Adrenal gland (tissue), 12 donors: ENCODE data around the gene RGS9BP. TPM values are rescaled to one million over a fixed set of nuclear protein-coding genes. Genes with fewer than 3 reads are reported as not detected.
A peak's percentile ranks its signal among the peaks of the same experiment; 100 is the strongest.

Experiments used
- DNase-seq, 7 donors: peaks; one replicate each; pipeline ENCODE4 v3.0.0-alpha.2; 2019 to 2020
- H3K27ac ChIP-seq, 5 donors: fragments of 200-600 bp; sonication (generic) in 4 of 5; 1 replicate in 3 of 5; 2 replicates in 2 of 5; pipeline versions ENCODE4 v1.5.1 to v1.8.0; 2016 to 2020; ENCODE audit warnings: mild to moderate bottlenecking in 1 of 5
- H3K27me3 ChIP-seq: fragments of 200-600 bp; 2 replicates; pipeline ENCODE4 v1.8.0; 2021
- H3K36me3 ChIP-seq, 2 donors: fragments of 200-600 bp; replicated peaks in 1 of 2; 1 replicate in 1 of 2; 2 replicates in 1 of 2; pipeline versions ENCODE4 v1.5.1 to v1.8.0; 2018 to 2022
- H3K4me1 ChIP-seq, 2 donors: fragments of 200-600 bp; replicated peaks in 1 of 2; 1 replicate in 1 of 2; 2 replicates in 1 of 2; pipeline versions ENCODE4 v1.5.1 to v1.8.0; 2018 to 2021
- H3K4me3 ChIP-seq, 4 donors: fragments of 200-600 bp; sonication (generic) in 3 of 4; one replicate each; pipeline ENCODE4 v1.5.1; 2016 to 2018
- H3K9me3 ChIP-seq, 3 donors: fragments of 200-600 bp; sonication (generic) in 1 of 3; replicated peaks in 1 of 3; 1 replicate in 2 of 3; 2 replicates in 1 of 3; pipeline versions ENCODE4 v1.5.1 to v1.8.0; 2016 to 2021
- POLR2A ChIP-seq, 2 donors: fragments of 450-650 bp; IDR thresholded peaks; one replicate each; pipeline ENCODE4 v1.6.1; 2017; ENCODE audit warnings: antibody characterized with exemption in 2 of 2, mild to moderate bottlenecking in 2 of 2, moderate library complexity in 1 of 2
- WGBS, 4 donors: extraction: QIAGEN DNeasy Blood & Tissue Kit in 2 of 4; methylation state at CpG; one replicate each; pipeline versions ENCODE4 v1.1.5 to v1.1.7; 2013 to 2017; 5-methylcytosine and 5-hydroxymethylcytosine counted together
- intact Hi-C, 2 donors: fragments of 100-400 bp; cut with DNase I; formaldehyde crosslinking; loops; one replicate each; pipeline versions ENCODE4 v1.14.1 to v1.15.0; 2022 to 2023
- polyA plus RNA-seq, 3 donors: library from polyadenylated mRNA; stranded (reverse); fragments of 200-250 nt in 2 of 3; fragments of 350-450 nt in 1 of 3; fragmentation: Illumina TruSeq in 1 of 3; extraction: RNeasy Lipid Tissue Mini Kit (QIAGEN cat#74804) in 1 of 3; gene quantifications; one replicate each; pipeline ENCODE4 v1.2.3, GENCODE V29; 2013 to 2014
- total RNA-seq, 9 donors: library from RNA; depleted of rRNA in 4 of 9; stranded (reverse); fragments of >200 nt in 4 of 9; fragments of 120-200 nt in 1 of 9; fragmentation: NEBNext Ultra II Directional in 1 of 9; extraction: Animal tissue kit (Norgen Biotek cat#: 25700) in 1 of 9; gene quantifications; one replicate each; pipeline versions ENCODE4 v1.1.0 to v1.2.4, GENCODE V29; 2013 to 2023
- TF ChIP-seq, protein P1 (sequence below), 6 experiments: fragments of 450-650 bp in 4 of 6; fragments of 200-600 bp in 2 of 6; sonication (generic) in 1 of 6; IDR thresholded peaks; 1 replicate in 5 of 6; 2 replicates in 1 of 6; pipeline versions ENCODE4 v1.5.1 to v1.8.0; 2016 to 2021; ENCODE audit warnings: antibody characterized with exemption in 6 of 6, mild to moderate bottlenecking in 2 of 6, moderate library complexity in 1 of 6
- donor health status: healthy with polysubstance abuse.
- donor health status: Bipolar disorder and iron deficiency.
- donor health status: DM: yes; HTN: yes; CAD: no.
- donor health status: DM: no; HTN: no; CAD: no.
- donor health status: DM: no; HTN: no; CAD: no.
- donor health status: DM: yes; HTN: yes; CAD: no.

Gene RGS9BP
- total and polyA plus RNA-seq, 12 donors, result 0.10 to 2.3 (median 0.79) TPM

DNA sequence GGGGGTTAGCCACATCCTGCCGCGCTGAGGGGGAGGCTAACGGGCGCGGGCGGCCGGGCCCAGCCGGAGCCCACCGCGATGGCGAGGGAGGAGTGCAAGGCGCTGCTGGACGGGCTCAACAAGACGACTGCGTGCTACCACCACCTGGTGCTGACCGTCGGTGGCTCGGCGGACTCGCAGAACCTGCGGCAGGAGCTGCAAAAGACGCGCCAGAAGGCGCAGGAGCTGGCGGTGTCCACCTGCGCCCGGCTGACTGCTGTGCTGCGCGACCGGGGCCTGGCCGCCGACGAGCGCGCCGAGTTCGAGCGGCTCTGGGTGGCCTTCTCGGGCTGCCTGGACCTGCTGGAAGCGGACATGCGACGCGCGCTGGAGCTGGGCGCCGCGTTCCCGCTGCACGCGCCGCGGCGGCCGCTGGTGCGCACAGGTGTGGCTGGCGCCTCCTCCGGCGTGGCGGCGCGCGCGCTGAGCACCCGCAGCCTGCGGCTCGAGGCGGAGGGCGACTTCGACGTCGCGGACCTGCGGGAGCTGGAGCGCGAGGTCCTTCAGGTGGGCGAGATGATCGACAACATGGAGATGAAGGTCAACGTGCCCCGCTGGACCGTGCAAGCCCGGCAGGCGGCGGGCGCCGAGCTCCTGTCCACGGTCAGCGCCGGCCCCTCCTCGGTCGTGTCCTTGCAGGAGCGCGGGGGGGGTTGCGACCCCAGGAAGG lies 692 bp downstream of the RGS9BP start:
- intact Hi-C loops, result no loop called here
- WGBS, 4 donors, result 2% methylated on average over 93 of the region's 93 CpGs; no CpG with 5 or more reads in 2 of the 4 donors
- TF ChIP-seq, protein P1, sequence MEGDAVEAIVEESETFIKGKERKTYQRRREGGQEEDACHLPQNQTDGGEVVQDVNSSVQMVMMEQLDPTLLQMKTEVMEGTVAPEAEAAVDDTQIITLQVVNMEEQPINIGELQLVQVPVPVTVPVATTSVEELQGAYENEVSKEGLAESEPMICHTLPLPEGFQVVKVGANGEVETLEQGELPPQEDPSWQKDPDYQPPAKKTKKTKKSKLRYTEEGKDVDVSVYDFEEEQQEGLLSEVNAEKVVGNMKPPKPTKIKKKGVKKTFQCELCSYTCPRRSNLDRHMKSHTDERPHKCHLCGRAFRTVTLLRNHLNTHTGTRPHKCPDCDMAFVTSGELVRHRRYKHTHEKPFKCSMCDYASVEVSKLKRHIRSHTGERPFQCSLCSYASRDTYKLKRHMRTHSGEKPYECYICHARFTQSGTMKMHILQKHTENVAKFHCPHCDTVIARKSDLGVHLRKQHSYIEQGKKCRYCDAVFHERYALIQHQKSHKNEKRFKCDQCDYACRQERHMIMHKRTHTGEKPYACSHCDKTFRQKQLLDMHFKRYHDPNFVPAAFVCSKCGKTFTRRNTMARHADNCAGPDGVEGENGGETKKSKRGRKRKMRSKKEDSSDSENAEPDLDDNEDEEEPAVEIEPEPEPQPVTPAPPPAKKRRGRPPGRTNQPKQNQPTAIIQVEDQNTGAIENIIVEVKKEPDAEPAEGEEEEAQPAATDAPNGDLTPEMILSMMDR (IDR thresholded peaks at IDR 0.05), result no peak
- Histone ChIP-seq H3K36me3 (no peaks in the 10 kb centered on the region), H3K27ac (peak overlapping the region in 1 of 5 donors; percentile 92), H3K4me3 (peak overlapping the region in 2 of 4 donors; percentile 54 to 84), H3K4me1 (peaks cover 11 to 26% of the 10 kb centered on the region in 2 donors), H3K27me3 (peaks cover 6% of the 10 kb centered on the region), H3K9me3 (no peaks in the 10 kb centered on the region)
- peak in 5 of 7 donors; percentile 22 to 43 (median 35) for DNase-seq

DNA sequence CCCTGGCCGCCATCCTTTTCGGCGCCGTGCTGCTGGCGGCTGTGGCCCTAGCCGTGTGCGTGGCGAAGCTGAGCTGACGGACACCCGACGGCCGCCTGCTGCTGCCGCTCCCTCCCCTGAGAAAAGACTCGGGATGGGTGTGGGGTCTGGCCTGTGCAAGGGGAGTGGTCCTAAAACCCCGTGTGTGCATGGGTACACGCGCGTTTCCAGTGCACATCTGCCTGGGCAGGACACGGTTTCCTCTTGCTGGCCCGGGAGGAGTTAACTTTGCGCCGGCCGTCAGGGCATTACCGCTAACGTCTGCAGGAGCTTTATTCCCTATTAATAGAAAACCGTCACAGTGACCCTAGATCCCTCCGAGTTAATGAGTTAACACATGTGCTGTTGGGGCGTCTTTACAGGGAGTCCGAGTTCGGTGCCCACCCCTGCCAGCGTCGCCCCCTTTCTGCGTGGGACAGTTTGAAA lies 1.3 kb downstream of the RGS9BP start:
- TF ChIP-seq, protein P1 (IDR thresholded peaks at IDR 0.05), result no peak
- TF ChIP-seq POLR2A (IDR thresholded peaks at IDR 0.05), result no peak

DNA sequence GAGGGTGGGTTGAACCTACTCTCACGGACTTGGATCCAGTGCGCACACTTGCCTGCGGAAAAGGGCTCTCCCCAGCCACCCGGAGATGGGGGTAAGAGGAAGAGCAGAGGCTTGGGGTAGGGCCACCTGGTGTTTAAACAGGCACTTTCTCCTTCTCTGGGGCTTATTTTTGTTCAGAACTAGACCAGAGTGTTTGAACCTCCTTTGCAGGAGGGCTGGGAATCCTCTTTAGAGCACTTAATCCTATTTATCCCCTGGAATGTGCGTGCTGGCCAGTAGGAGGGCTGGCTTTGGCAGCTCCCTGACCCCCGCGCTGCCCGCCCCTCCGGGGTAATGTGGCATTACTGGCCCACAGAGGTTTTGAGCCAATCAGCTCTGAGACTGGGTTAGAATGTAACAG lies 2.0 kb downstream of the RGS9BP start:
- Histone ChIP-seq H3K27me3 (peaks cover 6% of the 10 kb centered on the region), H3K27ac (no peak overlapping the region), H3K4me3 (no peak overlapping the region), H3K9me3 (no peaks in the 10 kb centered on the region), H3K4me1 (peaks cover 11 to 26% of the 10 kb centered on the region in 2 donors), H3K36me3 (no peaks in the 10 kb centered on the region)
- WGBS, 4 donors, result 70 to 77% (median 74%) methylated on average over 8 to 9 of the region's 9 CpGs
- intact Hi-C loops, result no loop called here
- TF ChIP-seq, protein P1 (IDR thresholded peaks at IDR 0.05), result no peak
- no peak for TF ChIP-seq POLR2A (IDR thresholded peaks at IDR 0.05)
- DNase-seq, result no peak

More for the DNA sequence above, 1.3 kb downstream of the RGS9BP start:
- intact Hi-C loops, result no loop called here
- no peaks in the 10 kb centered on the region for H3K36me3 ChIP-seq
- H3K4me1 ChIP-seq, result peaks cover 11 to 26% of the 10 kb centered on the region in 2 donors
- DNase-seq, result no peak
- 38 to 60% (median 42%) methylated on average over 15 to 33 of the region's 33 CpGs for WGBS, 4 donors
- no peaks in the 10 kb centered on the region for H3K9me3 ChIP-seq
- no peak overlapping the region for H3K27ac ChIP-seq
- H3K27me3 ChIP-seq, result peaks cover 6% of the 10 kb centered on the region
- H3K4me3 ChIP-seq, result peak overlapping the region in 1 of 4 donors; percentile 84

DNA sequence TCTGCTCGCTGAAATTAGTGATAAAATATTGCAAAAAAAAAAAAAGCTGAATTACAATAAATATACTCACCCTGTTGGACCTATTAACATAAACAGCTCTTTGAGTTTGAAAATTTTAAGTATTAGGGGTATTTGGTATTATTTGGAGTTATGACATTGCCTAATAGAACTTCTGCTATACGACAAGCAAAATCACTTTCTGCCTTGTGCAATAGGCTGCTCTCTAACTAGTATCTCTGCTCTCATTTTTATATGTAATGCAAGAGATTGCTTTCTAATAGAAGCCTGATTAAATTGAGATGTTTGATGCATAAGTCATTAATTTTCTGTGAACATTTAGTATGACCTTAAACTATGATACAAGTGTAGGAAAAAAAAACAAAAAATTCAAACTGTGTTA lies 5.3 kb downstream of the RGS9BP start:
- WGBS, 4 donors, result 34 to 38% (median 37%) methylated on average over 2 of the region's 2 CpGs
- no peak overlapping the region for H3K4me3 ChIP-seq
- intact Hi-C loops, result no loop called here

More for the DNA sequence above, 5.3 kb downstream of the RGS9BP start:
- H3K27me3 ChIP-seq, result peaks cover 6% of the 10 kb centered on the region
- peaks cover 0 to 8% of the 10 kb centered on the region in 2 donors for H3K4me1 ChIP-seq
- H3K9me3 ChIP-seq, result no peaks in the 10 kb centered on the region
- TF ChIP-seq POLR2A (IDR thresholded peaks at IDR 0.05), result no peak
- TF ChIP-seq, protein P1 (IDR thresholded peaks at IDR 0.05), result no peak
- no peak for DNase-seq
- no peak overlapping the region for H3K27ac ChIP-seq
- no peaks in the 10 kb centered on the region for H3K36me3 ChIP-seq
